ACHN (cell line): ENCODE results near the gene RAB44.

Experiments
- DNase-seq: peaks from one replicate; pipeline ENCODE4 v3.0.0-alpha.2; 2015
- in situ Hi-C: cut with HindIII; loops from 2 replicates; pipeline ENCODE4 v1.10.0; 2017; ENCODE audit warnings: low sequenced_read_pairs, low pct_ligation_motif_present, low pct_unique_long_range_greater_than_20kb

The RAB44 gene

DNA sequence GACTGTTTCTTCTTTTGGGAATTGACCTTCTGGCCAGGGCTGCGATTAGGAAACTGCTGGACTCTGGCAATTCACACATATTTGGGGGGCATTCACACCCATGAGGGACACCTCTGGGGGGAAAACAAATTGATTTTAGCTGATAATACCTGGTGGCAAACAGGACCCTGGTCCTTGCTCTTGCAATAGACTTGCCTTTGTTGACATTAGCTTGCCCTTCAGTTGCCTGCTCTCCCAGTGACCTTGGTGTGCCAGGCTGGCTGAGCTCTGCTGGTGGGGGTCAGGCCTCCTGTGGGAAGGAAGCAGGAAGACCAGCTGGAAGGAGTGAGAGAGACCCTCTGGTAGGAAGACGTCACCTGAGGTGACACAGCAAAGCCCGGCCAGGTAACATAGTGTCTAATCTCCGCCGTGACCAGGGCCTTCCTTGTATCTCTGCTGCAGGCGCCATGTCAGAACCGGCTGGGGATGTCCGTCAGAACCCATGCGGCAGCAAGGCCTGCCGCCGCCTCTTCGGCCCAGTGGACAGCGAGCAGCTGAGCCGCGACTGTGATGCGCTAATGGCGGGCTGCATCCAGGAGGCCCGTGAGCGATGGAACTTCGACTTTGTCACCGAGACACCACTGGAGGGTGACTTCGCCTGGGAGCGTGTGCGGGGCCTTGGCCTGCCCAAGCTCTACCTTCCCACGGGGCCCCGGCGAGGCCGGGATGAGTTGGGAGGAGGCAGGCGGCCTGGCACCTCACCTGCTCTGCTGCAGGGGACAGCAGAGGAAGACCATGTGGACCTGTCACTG is 13.8 kb upstream of the RAB44 start:
- in situ Hi-C loops: no loop called here
- DNase-seq: no peak

DNA sequence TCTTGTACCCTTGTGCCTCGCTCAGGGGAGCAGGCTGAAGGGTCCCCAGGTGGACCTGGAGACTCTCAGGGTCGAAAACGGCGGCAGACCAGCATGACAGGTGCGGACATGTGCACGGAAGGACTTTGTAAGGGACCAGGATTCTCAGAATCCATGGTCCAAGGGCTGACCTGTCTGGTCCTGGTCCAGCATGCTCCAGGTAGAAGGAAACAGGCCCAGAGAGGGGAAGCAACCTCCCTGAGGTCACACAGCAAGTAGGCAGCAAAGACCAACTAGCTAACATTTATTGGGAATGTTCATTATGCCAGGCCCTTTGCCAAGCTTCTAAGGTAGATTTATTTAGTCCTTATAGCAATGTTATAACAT is 13.2 kb upstream of the RAB44 start:
- DNase-seq: no peak
- in situ Hi-C loops: no loop called here

DNA sequence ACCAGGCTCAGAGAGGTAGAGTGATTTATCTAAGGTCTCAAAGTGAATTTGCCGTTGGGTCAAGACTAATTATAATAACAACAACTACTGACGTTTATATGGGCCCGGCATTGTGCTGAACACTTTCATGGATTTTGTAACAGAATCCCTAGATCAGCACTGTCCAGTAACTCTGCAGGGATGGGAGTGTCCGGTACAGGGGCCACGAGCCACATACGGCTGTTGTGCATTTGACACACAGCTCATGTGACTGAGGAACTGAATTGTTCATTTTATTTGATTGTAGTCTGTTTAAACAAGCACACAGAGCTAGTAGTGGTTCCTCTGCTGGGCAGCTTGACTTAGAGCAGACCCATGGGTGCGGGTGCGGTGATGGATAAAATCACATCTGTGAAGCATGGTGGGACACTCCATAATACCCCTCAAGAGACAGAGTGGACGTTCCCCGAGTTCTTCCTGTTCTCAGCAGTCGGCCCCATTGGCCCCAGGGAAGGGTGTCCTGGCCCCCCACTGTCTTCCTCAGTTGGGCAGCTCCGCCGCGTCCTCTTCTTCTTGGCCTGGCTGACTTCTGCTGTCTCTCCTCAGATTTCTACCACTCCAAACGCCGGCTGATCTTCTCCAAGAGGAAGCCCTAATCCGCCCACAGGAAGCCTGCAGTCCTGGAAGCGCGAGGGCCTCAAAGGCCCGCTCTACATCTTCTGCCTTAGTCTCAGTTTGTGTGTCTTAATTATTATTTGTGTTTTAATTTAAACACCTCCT is 12.3 kb upstream of the RAB44 start:
- no peak for DNase-seq
- in situ Hi-C loops: no loop called here

DNA sequence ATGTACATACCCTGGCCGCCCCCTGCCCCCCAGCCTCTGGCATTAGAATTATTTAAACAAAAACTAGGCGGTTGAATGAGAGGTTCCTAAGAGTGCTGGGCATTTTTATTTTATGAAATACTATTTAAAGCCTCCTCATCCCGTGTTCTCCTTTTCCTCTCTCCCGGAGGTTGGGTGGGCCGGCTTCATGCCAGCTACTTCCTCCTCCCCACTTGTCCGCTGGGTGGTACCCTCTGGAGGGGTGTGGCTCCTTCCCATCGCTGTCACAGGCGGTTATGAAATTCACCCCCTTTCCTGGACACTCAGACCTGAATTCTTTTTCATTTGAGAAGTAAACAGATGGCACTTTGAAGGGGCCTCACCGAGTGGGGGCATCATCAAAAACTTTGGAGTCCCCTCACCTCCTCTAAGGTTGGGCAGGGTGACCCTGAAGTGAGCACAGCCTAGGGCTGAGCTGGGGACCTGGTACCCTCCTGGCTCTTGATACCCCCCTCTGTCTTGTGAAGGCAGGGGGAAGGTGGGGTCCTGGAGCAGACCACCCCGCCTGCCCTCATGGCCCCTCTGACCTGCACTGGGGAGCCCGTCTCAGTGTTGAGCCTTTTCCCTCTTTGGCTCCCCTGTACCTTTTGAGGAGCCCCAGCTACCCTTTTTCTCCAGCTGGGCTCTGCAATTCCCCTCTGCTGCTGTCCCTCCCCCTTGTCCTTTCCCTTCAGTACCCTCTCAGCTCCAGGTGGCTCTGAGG is 11.5 kb upstream of the RAB44 start:
- DNase-seq: no peak
- in situ Hi-C loops: no loop called here

DNA sequence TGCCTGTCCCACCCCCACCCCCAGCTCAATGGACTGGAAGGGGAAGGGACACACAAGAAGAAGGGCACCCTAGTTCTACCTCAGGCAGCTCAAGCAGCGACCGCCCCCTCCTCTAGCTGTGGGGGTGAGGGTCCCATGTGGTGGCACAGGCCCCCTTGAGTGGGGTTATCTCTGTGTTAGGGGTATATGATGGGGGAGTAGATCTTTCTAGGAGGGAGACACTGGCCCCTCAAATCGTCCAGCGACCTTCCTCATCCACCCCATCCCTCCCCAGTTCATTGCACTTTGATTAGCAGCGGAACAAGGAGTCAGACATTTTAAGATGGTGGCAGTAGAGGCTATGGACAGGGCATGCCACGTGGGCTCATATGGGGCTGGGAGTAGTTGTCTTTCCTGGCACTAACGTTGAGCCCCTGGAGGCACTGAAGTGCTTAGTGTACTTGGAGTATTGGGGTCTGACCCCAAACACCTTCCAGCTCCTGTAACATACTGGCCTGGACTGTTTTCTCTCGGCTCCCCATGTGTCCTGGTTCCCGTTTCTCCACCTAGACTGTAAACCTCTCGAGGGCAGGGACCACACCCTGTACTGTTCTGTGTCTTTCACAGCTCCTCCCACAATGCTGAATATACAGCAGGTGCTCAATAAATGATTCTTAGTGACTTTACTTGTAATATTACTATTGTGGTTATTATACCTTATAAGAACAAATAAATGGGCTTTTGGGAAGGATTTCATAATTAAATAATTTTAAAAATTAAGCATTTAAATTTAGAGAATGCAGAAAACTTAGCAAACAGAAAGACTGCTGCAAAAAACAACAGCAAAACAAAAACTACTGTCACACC is 10.7 kb upstream of the RAB44 start:
- in situ Hi-C loops: no loop called here
- peak; percentile 23 for DNase-seq

DNA sequence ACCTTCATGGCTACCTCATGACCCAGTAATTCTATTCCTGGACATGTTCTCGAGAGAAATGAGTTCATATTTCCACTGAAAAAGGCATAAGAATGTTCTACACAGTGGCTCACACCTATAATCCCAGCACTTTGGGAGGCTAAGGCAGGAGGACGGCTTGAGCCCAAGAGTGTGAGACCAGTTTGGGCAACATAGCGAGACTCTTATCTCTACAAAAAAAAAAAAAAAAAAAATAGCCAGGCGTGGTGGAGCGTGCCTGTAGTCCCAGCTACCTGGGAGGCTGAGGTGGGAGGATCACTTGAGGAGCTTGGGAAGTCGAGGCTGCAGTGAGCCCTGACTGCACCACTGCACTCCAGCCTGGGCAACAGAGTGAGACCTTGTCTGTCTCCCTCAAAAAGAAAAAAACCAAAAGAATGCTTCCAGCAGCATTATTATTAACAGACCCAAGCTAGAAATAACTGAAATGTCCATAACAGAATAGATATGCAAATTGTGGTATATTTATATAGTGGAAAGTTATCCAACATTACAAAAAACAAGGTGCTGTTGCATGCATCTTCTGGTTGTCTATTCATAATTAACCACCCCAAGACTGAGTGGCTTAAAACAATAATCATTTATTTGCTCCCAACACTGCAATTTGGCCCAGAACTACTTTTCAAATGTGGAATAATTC is 9.4 kb upstream of the RAB44 start:
- peak; percentile 58 for DNase-seq
- in situ Hi-C loops: no loop called here

DNA sequence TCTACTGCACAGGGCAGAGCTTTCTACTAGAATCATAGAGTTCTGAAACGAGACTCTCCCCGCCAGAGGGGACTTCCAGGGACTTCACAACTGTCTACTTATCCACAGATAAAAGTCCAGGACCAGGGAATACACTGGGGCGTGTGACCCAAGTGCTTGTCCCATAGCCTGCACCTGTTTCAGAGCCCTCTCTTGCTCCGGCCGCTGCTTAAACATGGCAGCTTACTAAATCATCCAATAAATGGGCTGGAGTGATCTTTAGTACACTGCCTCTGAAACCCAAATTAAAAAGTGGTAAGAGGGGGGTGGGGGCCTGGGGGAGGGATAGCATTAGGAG is 8.9 kb upstream of the RAB44 start:
- no peak for DNase-seq
- in situ Hi-C loops: no loop called here

DNA sequence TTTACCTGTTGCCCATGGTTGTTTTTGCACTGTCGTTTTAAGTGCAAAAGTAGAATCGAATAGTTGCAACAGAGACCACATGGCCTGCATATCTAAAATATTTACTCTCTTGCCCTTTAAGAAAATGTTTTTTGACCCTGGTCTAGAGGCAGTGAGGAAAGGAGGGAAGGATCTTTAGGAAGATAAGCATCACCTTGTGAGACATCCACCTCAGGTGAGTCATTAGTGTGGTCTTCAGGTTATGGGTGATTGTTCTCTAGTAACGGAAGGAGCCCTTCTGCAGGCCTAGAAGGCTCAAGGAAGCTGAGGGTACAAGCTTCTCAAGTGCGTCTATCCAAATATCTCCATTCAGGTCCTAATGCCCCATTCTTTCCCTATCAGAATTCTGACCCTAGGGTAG is 6.6 kb upstream of the RAB44 start:
- DNase-seq: no peak
- in situ Hi-C loops: no loop called here

DNA sequence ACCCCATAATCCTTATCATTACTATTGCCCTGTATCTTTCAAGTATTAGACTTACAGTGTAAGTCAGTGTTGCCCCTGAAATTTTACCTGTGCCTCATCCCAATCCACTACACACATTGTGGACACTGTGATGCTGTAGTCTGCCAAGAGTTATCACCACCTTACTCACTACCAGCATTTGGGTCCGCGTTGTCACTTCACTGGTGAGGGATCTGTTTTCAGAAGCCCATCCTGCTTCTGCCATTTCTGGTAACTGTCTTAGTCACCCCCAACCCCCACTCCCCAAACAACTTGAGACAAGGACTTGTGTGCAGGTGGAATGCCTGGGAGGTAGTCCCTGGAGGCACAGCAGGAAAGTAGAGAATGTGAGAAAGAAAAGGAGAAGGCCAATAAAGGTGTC is 6.0 kb upstream of the RAB44 start:
- no peak for DNase-seq
- in situ Hi-C loops: no loop called here

DNA sequence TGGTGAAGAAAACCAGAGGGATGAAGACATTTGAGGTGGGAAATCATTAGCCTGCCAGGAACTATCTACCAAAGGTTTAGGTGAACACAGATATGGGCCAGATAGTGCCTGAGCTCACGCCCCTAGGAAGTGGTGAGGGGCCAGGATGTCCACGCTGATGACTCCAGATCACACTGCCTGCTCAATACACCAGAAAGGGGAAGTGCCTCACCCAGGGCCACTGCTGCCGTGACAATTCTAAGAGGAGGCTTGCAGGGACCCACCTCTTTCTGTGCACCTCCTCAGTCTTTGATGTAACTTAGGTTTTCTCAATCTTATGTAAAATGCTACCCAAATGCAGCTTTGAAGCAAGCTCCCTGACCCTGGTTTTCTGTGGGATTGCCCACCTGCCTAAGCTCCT is 5.4 kb upstream of the RAB44 start:
- in situ Hi-C loops: no loop called here
- DNase-seq: no peak

DNA sequence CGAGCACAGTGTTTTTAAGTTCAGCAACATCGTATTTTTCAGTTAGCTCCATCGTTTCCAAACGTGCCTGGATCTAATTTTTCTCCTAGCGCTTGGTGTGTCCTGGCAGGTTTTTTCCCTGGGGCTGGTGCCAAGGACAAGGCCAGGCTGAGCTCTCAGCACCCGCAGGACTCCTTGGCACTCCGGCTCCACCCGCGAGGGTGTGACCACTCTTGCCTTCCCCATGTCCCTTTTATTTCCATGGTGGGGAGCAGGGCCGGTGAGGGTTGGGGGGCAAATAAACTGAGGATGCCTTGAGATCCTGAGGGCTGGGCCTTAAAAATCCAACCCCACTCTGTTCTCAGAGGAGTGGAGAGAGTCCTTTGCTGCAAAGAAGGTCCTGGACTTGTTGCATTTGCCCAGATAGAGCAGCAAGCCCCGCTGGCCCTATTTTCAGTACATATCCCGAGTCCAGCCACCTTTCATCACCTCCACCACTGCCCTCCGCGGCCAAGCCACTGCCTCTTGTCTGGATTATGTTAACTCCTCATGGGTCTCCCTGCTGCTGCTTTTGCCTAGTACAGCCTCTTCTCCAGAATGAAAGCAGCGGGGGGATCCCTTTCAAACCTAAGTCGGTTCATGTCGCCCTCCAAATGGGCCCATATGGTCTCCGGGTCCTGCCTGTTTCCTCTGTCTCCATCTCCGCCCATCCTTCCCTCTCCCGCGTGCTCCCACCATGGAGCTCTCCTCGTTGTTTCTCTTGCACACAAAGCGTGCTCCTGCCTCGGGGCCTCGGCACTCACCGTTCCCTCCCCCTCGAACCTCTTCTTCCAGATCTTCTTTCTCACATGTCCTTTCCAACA is 4.5 kb upstream of the RAB44 start:
- in situ Hi-C loops: no loop called here
- DNase-seq: no peak

DNA sequence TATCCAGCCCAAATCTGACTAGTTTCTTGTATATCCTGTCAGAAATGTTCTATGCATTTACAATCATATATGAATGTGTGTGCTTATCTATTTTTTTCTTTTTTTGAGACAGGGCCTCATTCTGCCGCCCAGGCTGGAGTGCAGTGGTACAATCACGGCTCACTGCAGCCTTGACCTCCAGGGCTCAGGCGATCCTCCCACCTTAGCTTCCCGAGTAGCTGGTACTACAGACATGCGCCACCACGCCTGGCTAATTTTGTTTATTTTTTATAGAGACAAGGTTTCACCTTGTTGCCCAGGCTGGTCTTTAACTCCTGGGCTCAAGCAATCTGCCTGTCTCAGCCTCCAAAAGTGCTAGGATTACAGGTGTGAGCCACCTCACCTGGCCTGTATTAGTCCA is 3.0 kb upstream of the RAB44 start:
- in situ Hi-C loops: no loop called here

DNA sequence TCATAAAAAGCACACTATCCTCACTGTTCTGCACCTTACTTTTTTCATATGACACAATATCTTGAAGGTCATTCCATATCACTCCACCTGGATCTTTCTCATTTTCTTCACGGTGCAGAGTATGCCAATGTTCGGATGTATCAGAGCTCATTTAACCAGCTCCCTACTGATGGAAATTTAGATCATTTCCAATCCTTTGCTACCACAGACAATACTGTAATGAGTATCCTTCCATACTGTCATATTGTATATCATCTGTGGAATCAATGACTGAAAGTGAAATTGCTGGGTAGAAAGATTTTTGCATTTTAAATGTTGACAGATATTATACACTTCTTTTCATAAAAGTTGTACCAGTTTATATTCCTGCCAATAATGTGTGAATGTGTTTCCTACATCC is 2.2 kb upstream of the RAB44 start:
- in situ Hi-C loops: no loop called here
- DNase-seq: no peak

More for the DNA sequence above, 3.0 kb upstream of the RAB44 start:
- no peak for DNase-seq

DNA sequence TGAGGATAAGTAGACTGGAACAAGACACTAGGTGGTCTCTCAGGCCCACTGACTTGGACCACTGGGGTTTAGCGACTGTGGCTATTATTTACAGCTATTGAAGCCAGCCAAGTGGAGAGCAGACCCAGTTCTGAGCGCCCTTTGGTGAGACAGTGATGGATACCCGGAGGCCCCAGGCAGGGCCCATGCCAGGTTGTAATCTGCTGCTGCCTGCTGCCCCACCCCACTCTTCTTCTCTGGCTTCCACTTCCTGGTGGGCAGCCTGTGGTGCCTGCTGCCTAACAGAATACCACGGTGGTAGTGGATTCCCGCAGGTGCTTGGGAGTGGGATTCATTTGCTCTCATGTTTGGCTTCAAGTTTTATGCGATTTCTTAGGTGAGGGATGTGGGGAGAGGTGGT is 570 bp downstream of the RAB44 start:
- in situ Hi-C loops: no loop called here
- DNase-seq: no peak

DNA sequence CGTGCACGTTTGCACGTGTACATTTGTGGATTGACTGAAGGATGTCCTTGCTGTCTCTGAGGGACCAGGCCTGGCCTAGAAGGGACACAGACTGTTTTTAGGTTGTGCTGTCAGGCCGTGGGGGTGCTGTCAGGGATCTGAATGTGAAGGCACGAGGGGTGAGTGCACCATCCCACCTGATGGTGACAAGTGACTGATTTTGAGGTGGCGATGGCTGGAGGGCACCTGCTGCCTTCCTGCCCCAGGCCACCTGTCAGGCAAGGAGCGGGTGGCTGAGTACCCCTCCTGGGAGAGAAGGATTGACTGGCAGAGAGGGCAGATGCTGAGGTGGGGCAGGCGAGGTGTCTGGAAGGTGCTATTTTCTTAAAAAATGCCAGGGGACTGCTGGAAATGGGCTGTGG is 1.2 kb downstream of the RAB44 start:
- in situ Hi-C loops: no loop called here
- no peak for DNase-seq

DNA sequence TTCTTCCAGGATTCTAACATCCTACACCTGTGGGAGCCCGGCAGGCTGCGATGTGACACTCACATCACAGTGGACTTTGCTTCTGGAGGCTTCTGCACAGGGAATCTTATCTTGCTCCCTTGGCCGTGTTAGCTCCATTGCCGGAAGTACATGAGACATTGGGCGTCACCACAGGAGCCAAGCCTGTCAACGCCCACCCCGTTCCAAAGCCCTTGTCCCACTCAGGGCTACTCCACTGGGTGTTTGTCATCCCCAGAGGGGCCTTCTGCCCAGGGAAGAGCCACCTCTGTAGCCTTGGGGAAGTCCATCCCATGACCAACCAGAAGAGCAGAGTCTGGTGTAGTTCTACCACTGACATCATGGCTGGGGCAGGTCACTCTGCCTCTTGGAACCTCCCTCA is 1.7 kb downstream of the RAB44 start:
- in situ Hi-C loops: no loop called here
- no peak for DNase-seq

DNA sequence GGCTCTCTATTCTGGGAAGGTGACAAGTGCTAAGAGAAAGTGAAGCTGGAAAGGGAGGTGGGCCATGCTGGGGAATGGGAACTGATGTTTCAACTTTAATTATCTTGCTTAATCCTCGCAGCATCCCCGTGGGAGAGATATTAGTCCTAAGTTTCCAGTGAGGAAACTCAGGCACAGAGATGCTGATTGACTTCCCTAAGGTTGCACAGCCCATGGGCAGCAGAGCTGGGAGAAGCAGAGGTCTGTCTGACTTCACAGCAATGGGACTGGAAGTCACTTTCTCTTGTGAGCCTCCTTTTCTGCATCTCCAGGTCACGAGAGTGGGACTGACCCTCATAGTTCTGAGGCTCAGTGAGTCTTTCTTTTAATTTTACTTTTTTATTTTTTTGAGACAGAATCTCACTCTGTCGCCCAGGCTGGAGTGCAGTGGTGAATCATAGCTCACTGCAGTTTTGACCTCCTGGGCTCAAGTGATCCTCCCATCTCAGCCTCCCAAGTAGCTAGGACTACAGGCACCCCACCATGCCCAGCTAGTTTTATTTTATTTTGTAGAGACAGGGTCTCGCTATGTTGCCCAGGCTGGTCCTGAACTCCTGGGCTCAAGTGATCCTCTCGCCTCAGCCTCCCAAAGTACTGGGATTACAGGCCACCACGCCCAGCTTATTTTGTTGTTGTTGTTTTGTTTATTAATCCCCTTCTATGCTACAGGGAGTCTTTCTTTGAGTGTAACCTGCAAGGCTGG is 2.6 kb downstream of the RAB44 start:
- no peak for DNase-seq
- in situ Hi-C loops: loop anchor here (25.0 kb wide), 1 partner anchor 88 kb away; no protein-coding TSS in a partner anchor
